ENCODE results near the gene SLFNL1.

The SLFNL1 gene

DNA sequence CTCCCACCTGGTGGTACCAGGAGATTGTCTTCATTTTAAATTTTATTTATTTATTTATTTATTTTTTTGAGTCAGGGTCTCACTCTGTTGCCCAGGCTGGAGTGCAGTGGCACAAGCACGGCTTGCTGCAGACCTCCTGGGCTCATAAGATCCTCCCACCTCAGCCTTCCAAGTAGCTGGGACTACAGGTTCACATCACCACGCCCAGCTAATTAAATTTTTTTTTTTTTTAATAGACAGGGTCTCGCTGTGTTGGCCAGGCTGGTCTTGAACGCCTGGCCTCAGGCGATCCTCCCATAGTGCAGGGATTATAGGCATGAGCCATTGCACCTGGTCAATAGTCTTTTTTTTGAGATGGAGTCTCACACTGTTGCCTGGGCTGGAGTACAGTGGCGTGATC lies 8.5 kb downstream of the SLFNL1 start:
- H3K9me3 ChIP-seq (replicated peaks; ENCODE audit: insufficient read depth, low read length), result no peaks in the 10 kb centered on the region
- no peaks in the 10 kb centered on the region for H3F3A ChIP-seq (ENCODE audit: insufficient read depth, low read length)
- peaks cover 14% of the 10 kb centered on the region; the same call in 1 of the 2 replicates for H3K36me3 ChIP-seq (replicated peaks; ENCODE audit: insufficient read depth, low read length)
- H3K27me3 ChIP-seq (replicated peaks; ENCODE audit: insufficient read depth, low read length), result no peaks in the 10 kb centered on the region
- no peaks in the 10 kb centered on the region for H3K4me1 ChIP-seq (ENCODE audit: low read length)
- no peak overlapping the region for H2AFZ ChIP-seq (ENCODE audit: low read length)
- DNase-seq, result no peak
- H3K4me3 ChIP-seq (ENCODE audit: low read length), result no peak overlapping the region
- TF ChIP-seq CTCF (IDR thresholded peaks at IDR 0.05; ENCODE audit: low read length), result no peak
- no peak for TF ChIP-seq EZH2 (optimal IDR thresholded peaks at IDR 0.05; ENCODE audit: low read depth, low read length)
- no peak for TF ChIP-seq EZH2phosphoT487 (IDR thresholded peaks at IDR 0.05; ENCODE audit: low read length)
- no peak overlapping the region for H3K9ac ChIP-seq (ENCODE audit: low read length)
- peaks cover 6% of the 10 kb centered on the region; the same call in 1 of the 2 replicates for H3K79me2 ChIP-seq (ENCODE audit: low read length)
- no peaks in the 10 kb centered on the region for H3K9me2 ChIP-seq (replicated peaks; ENCODE audit: insufficient read depth, low read length)
- no peak overlapping the region for H3K4me2 ChIP-seq (ENCODE audit: low read depth, low read length)
- H3K27ac ChIP-seq (ENCODE audit: low read length), result no peak overlapping the region
- H4K20me1 ChIP-seq (ENCODE audit: insufficient read depth, low read length), result no peaks in the 10 kb centered on the region

GRCh38 chr1:41010345-41010744 lies 11.2 kb downstream of the SLFNL1 start:
- 0 out of 2 replicates have a peak, but pooled peaks cover 9% of the 10 kb centered on the region for H3K79me2 ChIP-seq (ENCODE audit: low read length)
- H3K4me1 ChIP-seq (ENCODE audit: low read length), result no peaks in the 10 kb centered on the region
- no peak overlapping the region for H3K27ac ChIP-seq (ENCODE audit: low read length)
- no peaks in the 10 kb centered on the region for H3K9me2 ChIP-seq (replicated peaks; ENCODE audit: insufficient read depth, low read length)
- no peaks in the 10 kb centered on the region for H3K27me3 ChIP-seq (replicated peaks; ENCODE audit: insufficient read depth, low read length)
- H3K4me3 ChIP-seq (ENCODE audit: low read length), result no peak overlapping the region
- H3K9ac ChIP-seq (ENCODE audit: low read length), result no peak overlapping the region
- H3K9me3 ChIP-seq (replicated peaks; ENCODE audit: insufficient read depth, low read length), result no peaks in the 10 kb centered on the region
- no peaks in the 10 kb centered on the region for H4K20me1 ChIP-seq (ENCODE audit: insufficient read depth, low read length)
- DNase-seq, result no peak
- no peak overlapping the region for H2AFZ ChIP-seq (ENCODE audit: low read length)
- peaks cover 36% of the 10 kb centered on the region for H3K36me3 ChIP-seq (replicated peaks; ENCODE audit: insufficient read depth, low read length)
- no peak overlapping the region for H3K4me2 ChIP-seq (ENCODE audit: low read depth, low read length)
- H3F3A ChIP-seq (ENCODE audit: insufficient read depth, low read length), result no peaks in the 10 kb centered on the region
- TF ChIP-seq EZH2phosphoT487 (IDR thresholded peaks at IDR 0.05; ENCODE audit: low read length), result no peak
- no peak for TF ChIP-seq CTCF (IDR thresholded peaks at IDR 0.05; ENCODE audit: low read length)
- no peak for TF ChIP-seq EZH2 (optimal IDR thresholded peaks at IDR 0.05; ENCODE audit: low read depth, low read length)

DNA sequence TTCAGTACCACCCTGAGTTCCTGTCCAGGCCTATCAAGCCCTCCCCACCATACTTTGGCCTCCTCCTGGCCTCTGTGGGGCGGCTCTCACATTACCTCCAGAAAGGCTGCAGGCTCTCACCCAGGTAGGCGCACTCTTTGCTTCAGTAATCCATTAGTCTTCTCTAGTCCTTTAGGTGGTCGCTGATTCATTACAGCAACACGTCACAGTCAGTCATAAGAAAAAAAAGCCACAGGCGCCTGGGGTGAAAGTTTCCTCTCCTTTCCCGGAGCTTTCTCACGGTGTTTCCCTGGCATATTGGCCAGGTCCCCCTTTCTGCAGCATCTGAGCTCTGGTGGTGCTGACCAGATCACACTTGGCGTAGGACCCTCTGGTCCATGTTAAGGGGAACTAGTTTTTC lies 12.1 kb downstream of the SLFNL1 start:
- Histone ChIP-seq H2AFZ (ENCODE audit: low read length) (no peak overlapping the region), H3K9me3 (replicated peaks; ENCODE audit: insufficient read depth, low read length) (no peaks in the 10 kb centered on the region), H3K79me2 (ENCODE audit: low read length) (peaks cover 10% of the 10 kb centered on the region), H3K9ac (ENCODE audit: low read length) (no peak overlapping the region), H3K27me3 (replicated peaks; ENCODE audit: insufficient read depth, low read length) (no peaks in the 10 kb centered on the region), H3K4me2 (ENCODE audit: low read depth, low read length) (no peak overlapping the region), H3K4me1 (ENCODE audit: low read length) (no peaks in the 10 kb centered on the region), H3K9me2 (replicated peaks; ENCODE audit: insufficient read depth, low read length) (no peaks in the 10 kb centered on the region), H3F3A (ENCODE audit: insufficient read depth, low read length) (no peaks in the 10 kb centered on the region), H3K27ac (ENCODE audit: low read length) (no peak overlapping the region), H4K20me1 (ENCODE audit: insufficient read depth, low read length) (no peaks in the 10 kb centered on the region), H3K4me3 (ENCODE audit: low read length) (no peak overlapping the region), H3K36me3 (replicated peaks; ENCODE audit: insufficient read depth, low read length) (peaks cover 36% of the 10 kb centered on the region)
- TF ChIP-seq EZH2phosphoT487 (IDR thresholded peaks at IDR 0.05; ENCODE audit: low read length) (no peak), CTCF (IDR thresholded peaks at IDR 0.05; ENCODE audit: low read length) (no peak), EZH2 (optimal IDR thresholded peaks at IDR 0.05; ENCODE audit: low read depth, low read length) (no peak)
- DNase-seq, result no peak
